ENCODE data around the gene ABCC11. TPM values are rescaled to one million over a fixed set of nuclear protein-coding genes. Genes with fewer than 3 reads are reported as not detected.

ABCC11 gene
- total and polyA plus RNA-seq, 2 of the 4 experiments (the other 2 are of a cell fraction) = 0.09 to 0.18 TPM

- BruUV-seq (replicated peaks) = no TSS peak
- Histone ChIP-seq H2AK5ac (ENCODE audit: low read depth, low read length) (no peak overlapping the region), H3K14ac (replicated peaks; ENCODE audit: low read depth, low read length) (no peak overlapping the region), H3K4me1 (ENCODE audit: control insufficient read depth, insufficient read depth, low read length) (no peaks in the 10 kb centered on the region), H3K9me3 (ENCODE audit: control insufficient read depth, insufficient read depth, low read length) (no peaks in the 10 kb centered on the region), H3K36me3 (ENCODE audit: control insufficient read depth, insufficient read depth, low read length) (no peaks in the 10 kb centered on the region), H3K4me3 (ENCODE audit: insufficient read depth, low read depth, low read length) (no peak overlapping the region), H4K5ac (ENCODE audit: low read depth, low read length) (no peak overlapping the region), H3K4me2 (ENCODE audit: low read depth, low read length) (no peak overlapping the region), H3K9me1 (ENCODE audit: insufficient read depth, low read length) (no peaks in the 10 kb centered on the region), H4K91ac (ENCODE audit: insufficient read depth, low read depth, low read length) (no peak overlapping the region), H2BK120ac (ENCODE audit: low read depth, low read length) (no peak overlapping the region), H3K23ac (ENCODE audit: low read depth, low read length) (no peak overlapping the region), H4K20me1 (ENCODE audit: insufficient read depth, low read length) (no peaks in the 10 kb centered on the region), H3K9ac (ENCODE audit: low read depth, low read length) (no peak overlapping the region), H2AFZ (replicated peaks; ENCODE audit: low read length, poor library complexity) (no peak overlapping the region), H3K4ac (ENCODE audit: low read depth, low read length) (no peak overlapping the region), H3K27ac (ENCODE audit: insufficient read depth, low read length) (no peak overlapping the region), H2BK20ac (ENCODE audit: low read depth, low read length) (no peak overlapping the region), H2BK15ac (ENCODE audit: low read depth, low read length) (no peak overlapping the region), H3K18ac (ENCODE audit: low read depth, low read length) (no peak overlapping the region), H3K27me3 (ENCODE audit: control insufficient read depth, insufficient read depth, low read length) (peaks cover 23% of the 10 kb centered on the region), H2BK5ac (ENCODE audit: low read depth, low read length, poor library complexity, severe bottlenecking) (no peak overlapping the region), H3K79me1 (ENCODE audit: low read depth in 1 of 2, low read length in 2 of 2) (no peaks in the 10 kb centered on the region), H4K8ac (ENCODE audit: low read depth in 2 of 2, low read length in 2 of 2) (no peak overlapping the region), H3K56ac (ENCODE audit: extremely low read depth, insufficient read depth, low read length) (no peak overlapping the region), H2AK9ac (replicated peaks; ENCODE audit: low read depth, low read length, poor library complexity) (no peak overlapping the region)
- TF ChIP-seq, protein P1, sequence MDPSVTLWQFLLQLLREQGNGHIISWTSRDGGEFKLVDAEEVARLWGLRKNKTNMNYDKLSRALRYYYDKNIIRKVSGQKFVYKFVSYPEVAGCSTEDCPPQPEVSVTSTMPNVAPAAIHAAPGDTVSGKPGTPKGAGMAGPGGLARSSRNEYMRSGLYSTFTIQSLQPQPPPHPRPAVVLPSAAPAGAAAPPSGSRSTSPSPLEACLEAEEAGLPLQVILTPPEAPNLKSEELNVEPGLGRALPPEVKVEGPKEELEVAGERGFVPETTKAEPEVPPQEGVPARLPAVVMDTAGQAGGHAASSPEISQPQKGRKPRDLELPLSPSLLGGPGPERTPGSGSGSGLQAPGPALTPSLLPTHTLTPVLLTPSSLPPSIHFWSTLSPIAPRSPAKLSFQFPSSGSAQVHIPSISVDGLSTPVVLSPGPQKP (IDR thresholded peaks at IDR 0.05; ENCODE audit: borderline replicate concordance, low read depth, low read length) = no peak
- TF ChIP-seq BHLHE40 (IDR thresholded peaks at IDR 0.05; ENCODE audit: low read depth, low read length) = no peak
- no peak for TF ChIP-seq MAFK (IDR thresholded peaks at IDR 0.05; ENCODE audit: low read depth, low read length)
- TF ChIP-seq RAD21 (IDR thresholded peaks at IDR 0.05; ENCODE audit: low read length) = no peak
- TF ChIP-seq RCOR1 (IDR thresholded peaks at IDR 0.05; ENCODE audit: insufficient replicate concordance, low read length) = no peak
- TF ChIP-seq CEBPB (IDR thresholded peaks at IDR 0.05; ENCODE audit: low read depth, low read length) = no peak
- intact Hi-C loops (cut with micrococcal nuclease) (no loop called here), in situ Hi-C loops (cut with MboI; ENCODE audit: low sequenced_read_pairs) (no loop called here), dilution Hi-C loops (cut with HindIII; ENCODE audit: low sequenced_read_pairs, unreplicated experiment) (no loop called here)
- POLR2A ChIA-PET (ENCODE audit: unreplicated experiment) = no interaction called here
- ATAC-seq (ENCODE audit: low read depth) (no peak), DNase-seq (no peak)
- WGBS, 2 experiments (ENCODE audit: extremely low coverage in 2 of 2, insufficient read length in 1 of 2) = 67% methylated on average over 1 of the region's 9 CpGs; no CpG with 5 or more reads in 1 of the 2 experiments
- CTCF ChIA-PET = no interaction called here
These were observed 66.4 kb downstream of the ABCC11 start for GRCh38 chr16:48180868-48181480.

All from IMR-90 (cell line).